Midbrain (tissue), 1 donor: ENCODE measurements around the gene S1PR2.
"Not testable (repeated sequence)": the region's sequence is repeated elsewhere in the genome, so short reads cannot be mapped to it uniquely, and the experiment has no call there.

Source experiments
- DNase-seq: peaks from one replicate; lab custom pipeline; 2025; lab: John Stamatoyannopoulos, UW

The S1PR2 gene

DNA sequence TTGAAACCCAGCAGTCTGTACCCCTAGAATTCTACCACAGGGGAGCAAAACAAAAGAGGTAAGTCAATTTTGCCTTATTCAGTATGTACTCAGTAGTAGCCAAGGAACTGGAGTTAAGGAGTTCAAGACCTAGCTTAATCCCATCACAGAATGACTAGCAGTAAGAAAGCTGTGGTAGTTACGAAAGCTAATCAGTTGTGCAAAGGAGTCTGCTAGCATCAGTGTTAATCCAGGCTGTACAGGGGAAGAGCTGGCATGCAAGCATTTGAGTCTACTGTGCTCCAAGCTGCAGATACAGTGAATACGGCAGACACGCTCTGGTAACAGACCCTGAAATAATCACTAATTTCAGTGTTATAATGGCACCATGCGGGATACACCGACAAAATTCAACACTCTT, 41.1 kb downstream of the S1PR2 start:
- no peak for DNase-seq

- no peak for DNase-seq
Measured at GRCh38 chr19:10189616-10190015, 41.5 kb downstream of the S1PR2 start.

GRCh38 chr19:10187315-10187714, 43.8 kb downstream of the S1PR2 start:
- DNase-seq = no peak

DNA sequence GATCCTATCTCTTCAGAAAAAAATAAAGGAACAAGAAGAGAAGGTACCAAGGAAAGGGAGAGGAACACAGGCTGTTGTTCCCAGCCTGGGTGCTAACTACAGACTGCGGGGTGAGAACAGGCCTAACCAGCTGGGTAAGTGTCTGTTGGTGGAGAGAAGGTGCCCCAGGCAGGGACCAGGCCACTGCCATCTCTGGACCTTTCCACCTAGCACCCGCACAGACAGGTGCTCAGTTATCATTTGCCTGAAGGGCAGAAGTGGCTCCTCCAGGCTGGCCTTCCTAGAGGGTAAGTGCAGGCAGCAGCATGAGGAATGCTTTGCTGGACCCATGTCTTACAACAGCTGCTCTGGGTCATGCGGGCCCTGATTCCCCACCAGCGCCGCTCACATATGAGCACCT, 46.5 kb downstream of the S1PR2 start:
- DNase-seq = no peak

- no peak for DNase-seq
Measured at GRCh38 chr19:10183926-10184325, 47.2 kb downstream of the S1PR2 start.

DNA sequence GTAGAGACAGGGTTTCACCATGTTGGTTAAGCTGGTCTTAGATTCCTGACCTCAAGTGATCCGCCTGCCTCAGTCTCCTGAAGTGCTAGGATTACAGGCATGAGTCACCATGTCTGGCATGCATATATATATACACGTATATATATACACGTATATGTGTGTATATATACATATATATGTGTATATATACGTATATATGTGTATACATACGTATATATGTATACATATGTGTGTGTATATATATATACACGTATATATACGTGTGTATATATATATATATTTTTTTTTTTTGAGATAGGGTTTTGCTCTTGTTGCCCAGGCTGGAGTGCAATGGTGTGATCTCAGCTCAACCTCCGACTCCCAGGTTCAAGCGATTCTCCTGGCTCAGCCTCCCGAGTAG, 48.3 kb downstream of the S1PR2 start:
- no peak for DNase-seq

DNA sequence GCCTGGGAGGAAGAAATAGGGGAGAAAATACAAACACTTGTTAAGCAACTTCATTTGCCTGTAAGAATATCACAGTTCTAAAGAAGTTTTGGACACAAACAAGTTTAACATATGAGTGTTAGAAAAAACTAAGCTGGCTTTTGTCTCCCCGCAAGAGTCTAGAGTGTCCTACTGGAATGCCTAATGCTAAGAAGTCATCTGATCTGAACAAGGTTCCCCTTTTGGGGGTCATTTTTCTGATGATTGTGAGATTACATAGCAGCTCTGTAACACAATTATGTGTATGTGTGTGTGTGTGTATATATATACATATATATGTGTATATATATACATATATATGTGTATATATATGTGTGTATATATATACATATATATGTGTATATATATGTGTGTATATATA, 49.1 kb downstream of the S1PR2 start:
- DNase-seq = no peak

DNA sequence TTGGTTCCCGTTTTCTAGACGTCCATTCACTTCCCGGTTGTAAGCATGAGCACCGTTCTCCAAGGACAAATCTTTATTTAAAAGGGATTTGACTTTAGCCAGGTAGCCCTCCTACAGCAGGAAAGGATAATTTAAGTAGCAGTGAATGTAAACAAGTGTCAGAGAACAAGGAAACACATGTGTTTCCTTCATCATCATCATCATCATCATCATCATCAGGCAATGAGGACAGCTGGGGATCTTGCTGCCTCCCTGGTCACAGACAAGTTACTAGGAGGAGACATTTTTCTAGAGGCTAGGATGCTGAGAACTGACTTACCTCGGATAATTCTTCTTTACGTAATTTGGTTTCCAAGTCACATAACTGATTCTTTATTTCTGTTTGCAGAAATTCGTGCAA, 50.7 kb downstream of the S1PR2 start:
- no peak for DNase-seq

GRCh38 chr19:10180024-10180423, 51.1 kb downstream of the S1PR2 start:
- not testable (repeated sequence) for DNase-seq

DNA sequence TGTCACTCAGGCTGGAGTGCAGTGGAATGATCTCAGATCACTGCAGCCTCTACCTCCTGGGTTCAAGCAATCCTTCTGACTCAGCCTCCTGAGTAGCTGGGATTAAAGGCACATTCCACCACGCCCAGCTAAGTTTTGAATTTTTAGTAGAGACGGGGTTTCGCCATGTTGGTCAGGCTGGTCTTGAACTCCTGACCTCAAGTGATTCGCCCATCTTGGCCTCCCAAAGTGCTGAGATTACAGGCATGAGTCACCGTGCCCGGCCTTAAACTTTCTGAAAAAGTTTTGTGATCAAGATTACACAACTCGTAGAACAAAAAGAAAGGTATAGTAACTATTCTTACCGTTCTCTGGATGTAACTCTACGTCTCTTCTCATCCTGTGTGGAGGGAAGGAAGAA, 57.6 kb downstream of the S1PR2 start:
- no peak for DNase-seq
